A549 (cell line): ENCODE results near the gene AMFR.

ENCODE experiments used
- ELK1 ChIP-seq: fragments of 150-350 bp; IDR thresholded peaks from 2 replicates; pipeline ENCODE4 v1.6.1; 2014; ENCODE audit warnings: low read depth, mild to moderate bottlenecking, low read length
- POLR2A ChIP-seq: IDR thresholded peaks from 2 replicates; pipeline ENCODE4 v1.6.1; 2012; ENCODE audit warnings: mild to moderate bottlenecking, low read length
- RAD21 ChIP-seq, 2 experiments: fragments of >200 bp in 1 of 2; sonication (Bioruptor Twin) in 1 of 2; formaldehyde crosslinking in 1 of 2; IDR thresholded peaks in 1 of 2; conservative IDR thresholded peaks in 1 of 2; 2 replicates in 1 of 2; 3 replicates in 1 of 2; pipeline ENCODE4 v1.6.1; 2012 to 2018; ENCODE audit warnings: inconsistent platforms in 1 of 2
- RFX5 ChIP-seq: fragments of 450-650 bp; IDR thresholded peaks from 2 replicates; pipeline ENCODE4 v1.7.1; 2014; ENCODE audit warnings: antibody characterized with exemption, mild to moderate bottlenecking, moderate library complexity
- TF ChIP-seq, protein P1 (sequence below): fragments of >200 bp; sonication (Bioruptor Twin); formaldehyde crosslinking; IDR thresholded peaks from 3 replicates; pipeline ENCODE4 v1.5.1; 2016

GRCh38 chr16:56347166-56347565 is 78.2 kb downstream of the AMFR start:
- TF ChIP-seq, protein P1, sequence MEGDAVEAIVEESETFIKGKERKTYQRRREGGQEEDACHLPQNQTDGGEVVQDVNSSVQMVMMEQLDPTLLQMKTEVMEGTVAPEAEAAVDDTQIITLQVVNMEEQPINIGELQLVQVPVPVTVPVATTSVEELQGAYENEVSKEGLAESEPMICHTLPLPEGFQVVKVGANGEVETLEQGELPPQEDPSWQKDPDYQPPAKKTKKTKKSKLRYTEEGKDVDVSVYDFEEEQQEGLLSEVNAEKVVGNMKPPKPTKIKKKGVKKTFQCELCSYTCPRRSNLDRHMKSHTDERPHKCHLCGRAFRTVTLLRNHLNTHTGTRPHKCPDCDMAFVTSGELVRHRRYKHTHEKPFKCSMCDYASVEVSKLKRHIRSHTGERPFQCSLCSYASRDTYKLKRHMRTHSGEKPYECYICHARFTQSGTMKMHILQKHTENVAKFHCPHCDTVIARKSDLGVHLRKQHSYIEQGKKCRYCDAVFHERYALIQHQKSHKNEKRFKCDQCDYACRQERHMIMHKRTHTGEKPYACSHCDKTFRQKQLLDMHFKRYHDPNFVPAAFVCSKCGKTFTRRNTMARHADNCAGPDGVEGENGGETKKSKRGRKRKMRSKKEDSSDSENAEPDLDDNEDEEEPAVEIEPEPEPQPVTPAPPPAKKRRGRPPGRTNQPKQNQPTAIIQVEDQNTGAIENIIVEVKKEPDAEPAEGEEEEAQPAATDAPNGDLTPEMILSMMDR, result no peak
- TF ChIP-seq POLR2A (no peak), RFX5 (no peak), RAD21 (conservative IDR thresholded peaks at IDR 0.05 in 1 of 2, IDR thresholded peaks at IDR 0.05 in 1 of 2) (no peak), ELK1 (no peak)
